Gastrocnemius medialis (tissue), 4 donors: Measurements from ENCODE around the gene DNAJC1. TPM values are rescaled to one million over a fixed set of nuclear protein-coding genes. Genes with fewer than 3 reads are reported as not detected.
"Not testable (repeated sequence)": the region's sequence is repeated elsewhere in the genome, so short reads cannot be mapped to it uniquely, and the experiment has no call there.

Experiments
- ATAC-seq, 2 donors: fragments of 150-250 bp; one replicate each; pipeline ENCODE4 v1.9.1; 2016
- DNase-seq, 2 donors: peaks; one replicate each; pipeline ENCODE4 v3.0.0-alpha.2; 2019
- H3K27ac ChIP-seq, 4 donors: fragments of 200-600 bp; sonication (generic); 1 replicate in 1 of 4; 2 replicates in 3 of 4; pipeline ENCODE4 v1.5.1; 2016 to 2018; ENCODE audit warnings: mild to moderate bottlenecking in 2 of 4, moderate library complexity in 1 of 4
- H3K27me3 ChIP-seq, 3 donors: fragments of 200-600 bp; sonication (generic) in 2 of 3; 1 replicate in 1 of 3; 2 replicates in 2 of 3; pipeline versions ENCODE4 v1.5.1 to v1.6.0; 2016 to 2019; ENCODE audit warnings: mild to moderate bottlenecking in 1 of 3, moderate library complexity in 1 of 3
- H3K36me3 ChIP-seq, 2 donors: fragments of 200-600 bp; sonication (generic) in 1 of 2; one replicate each; pipeline ENCODE4 v1.5.1; 2017 to 2018
- H3K4me1 ChIP-seq, 2 donors: fragments of 200-600 bp; sonication (generic) in 1 of 2; one replicate each; pipeline ENCODE4 v1.5.1; 2016 to 2017; ENCODE audit warnings: mild to moderate bottlenecking in 2 of 2
- H3K4me3 ChIP-seq, 4 donors: fragments of 200-600 bp; sonication (generic) in 3 of 4; 1 replicate in 1 of 4; 2 replicates in 3 of 4; pipeline ENCODE4 v1.5.1; 2016 to 2019; ENCODE audit warnings: mild to moderate bottlenecking in 2 of 4
- H3K9me3 ChIP-seq, 3 donors: fragments of 200-600 bp; sonication (generic) in 2 of 3; 1 replicate in 1 of 3; 2 replicates in 2 of 3; pipeline ENCODE4 v1.5.1; 2016 to 2019
- CTCF ChIP-seq, 5 experiments: fragments of 450-650 bp in 3 of 5; fragments of 200-600 bp in 2 of 5; sonication (generic) in 2 of 5; IDR thresholded peaks in 4 of 5; conservative IDR thresholded peaks in 1 of 5; 1 replicate in 4 of 5; 2 replicates in 1 of 5; pipeline ENCODE4 v1.5.1; 2016 to 2019; ENCODE audit warnings: antibody characterized with exemption in 5 of 5, mild to moderate bottlenecking in 3 of 5, moderate library complexity in 3 of 5
- POLR2A ChIP-seq, 2 donors: fragments of 450-650 bp; IDR thresholded peaks; one replicate each; pipeline ENCODE4 v1.6.1; 2017; ENCODE audit warnings: antibody characterized with exemption in 2 of 2, mild to moderate bottlenecking in 2 of 2, moderate library complexity in 2 of 2
- in situ Hi-C, 4 donors: fragments of 200-750 bp; cut with MboI; loops; one replicate each; pipeline versions ENCODE4 v1.15.0 to v1.8.0; 2017; ENCODE audit warnings: low sequenced_read_pairs in 4 of 4
- intact Hi-C: fragments of 100-400 bp; cut with DNase I; formaldehyde crosslinking; loops from one replicate; pipeline ENCODE4 v1.15.1; 2023; ENCODE audit warnings: low total_unique reads
- total RNA-seq, 4 donors: library from RNA; depleted of rRNA; stranded (reverse); fragments of >200 nt; gene quantifications; one replicate each; pipeline versions ENCODE4 v1.1.0 to v1.2.3, GENCODE V29; 2016

DNAJC1 gene
- total RNA-seq, 4 donors from 2014 or later: 24.1 to 56.4 (median 35.7) TPM

GRCh38 chr10:21720090-21720489 is 283.4 kb downstream of the DNAJC1 start:
- in situ Hi-C loops: loop anchor here in 1 of 4 donors (10.0 kb wide), 1 partner anchor 225 kb away; no protein-coding TSS in a partner anchor
- Histone ChIP-seq H3K4me1 (peaks cover 11 to 12% of the 10 kb centered on the region in 2 donors), H3K27me3 (no peaks in the 10 kb centered on the region), H3K27ac (no peak overlapping the region), H3K9me3 (no peaks in the 10 kb centered on the region), H3K4me3 (no peak overlapping the region), H3K36me3 (peaks cover 0 to 3% of the 10 kb centered on the region in 2 donors)
- intact Hi-C loops: no loop called here
- ATAC-seq (no peak), DNase-seq (no peak)
- no peak for TF ChIP-seq CTCF (IDR thresholded peaks at IDR 0.05 in 4 of 5, conservative IDR thresholded peaks at IDR 0.05 in 1 of 5)
- no peak for TF ChIP-seq POLR2A (IDR thresholded peaks at IDR 0.05)

GRCh38 chr10:21719502-21719901 is 284.0 kb downstream of the DNAJC1 start:
- no peaks in the 10 kb centered on the region for H3K27me3 ChIP-seq
- peaks cover 5 to 7% of the 10 kb centered on the region in 2 donors for H3K4me1 ChIP-seq
- TF ChIP-seq CTCF (IDR thresholded peaks at IDR 0.05 in 4 of 5, conservative IDR thresholded peaks at IDR 0.05 in 1 of 5): no peak
- no peak for TF ChIP-seq POLR2A (IDR thresholded peaks at IDR 0.05)
- no peak overlapping the region for H3K4me3 ChIP-seq
- in situ Hi-C loops (no loop called here), intact Hi-C loops (no loop called here)
- peaks cover 0 to 9% of the 10 kb centered on the region in 2 donors for H3K36me3 ChIP-seq
- ATAC-seq: no peak
- no peaks in the 10 kb centered on the region for H3K9me3 ChIP-seq
- H3K27ac ChIP-seq: no peak overlapping the region
- no peak for DNase-seq

GRCh38 chr10:21717437-21718054 is 286.0 kb downstream of the DNAJC1 start:
- DNase-seq, H3K27ac ChIP-seq, H3K9me3 ChIP-seq, ATAC-seq, intact Hi-C loops, H3K4me3 ChIP-seq, H3K27me3 ChIP-seq, in situ Hi-C loops: not testable (repeated sequence)
- peaks cover 0 to 15% of the 10 kb centered on the region in 2 donors for H3K36me3 ChIP-seq
- peaks cover 3 to 11% of the 10 kb centered on the region in 2 donors for H3K4me1 ChIP-seq

DNA sequence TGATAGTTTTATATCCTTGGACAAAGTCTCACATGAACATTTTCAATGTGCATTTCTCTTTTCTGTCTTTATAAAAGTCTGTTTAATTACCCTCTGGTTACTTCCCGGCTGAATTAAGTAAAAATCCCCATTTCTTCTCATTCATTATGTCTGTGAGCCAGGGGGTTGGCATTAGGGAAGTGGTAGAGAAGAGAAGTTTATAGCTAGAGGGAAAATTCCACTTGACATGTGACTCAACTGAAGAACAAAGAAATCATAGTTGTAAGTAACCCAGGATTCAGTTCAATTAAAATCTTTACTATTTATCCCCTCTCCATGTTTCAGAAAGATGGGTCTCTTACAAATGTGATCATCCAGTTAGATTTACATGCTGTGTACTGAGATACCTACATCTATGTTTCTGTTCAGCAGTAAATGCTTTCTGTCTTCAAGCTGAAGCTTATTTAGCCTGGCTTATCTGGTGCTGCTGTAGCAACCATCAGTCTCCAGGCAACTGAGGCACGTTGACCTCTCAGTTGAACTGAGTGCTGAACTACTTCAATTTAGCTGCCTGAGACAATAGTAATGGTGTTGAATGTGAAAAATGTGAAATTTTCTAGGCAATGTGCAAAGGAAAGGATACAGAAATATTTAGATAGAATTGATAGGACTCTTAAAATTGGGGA is 287.9 kb downstream of the DNAJC1 start:
- Histone ChIP-seq H3K27ac (no peak overlapping the region), H3K4me1 (peaks cover 3 to 11% of the 10 kb centered on the region in 2 donors), H3K27me3 (no peaks in the 10 kb centered on the region), H3K36me3 (peaks cover 0 to 15% of the 10 kb centered on the region in 2 donors), H3K9me3 (no peaks in the 10 kb centered on the region), H3K4me3 (no peak overlapping the region)
- intact Hi-C loops: no loop called here
- in situ Hi-C loops: no loop called here
- TF ChIP-seq POLR2A (IDR thresholded peaks at IDR 0.05) (no peak), CTCF (IDR thresholded peaks at IDR 0.05 in 4 of 5, conservative IDR thresholded peaks at IDR 0.05 in 1 of 5) (no peak)
- DNase-seq: no peak
- ATAC-seq: no peak

GRCh38 chr10:21712975-21713374 is 290.6 kb downstream of the DNAJC1 start:
- TF ChIP-seq POLR2A (IDR thresholded peaks at IDR 0.05) (no peak), CTCF (IDR thresholded peaks at IDR 0.05 in 4 of 5, conservative IDR thresholded peaks at IDR 0.05 in 1 of 5) (no peak)
- intact Hi-C loops (no loop called here), in situ Hi-C loops (no loop called here)
- no peak for DNase-seq
- Histone ChIP-seq H3K27ac (no peak overlapping the region), H3K27me3 (no peaks in the 10 kb centered on the region), H3K4me1 (peaks cover 9 to 11% of the 10 kb centered on the region in 2 donors), H3K36me3 (peaks cover 0 to 15% of the 10 kb centered on the region in 2 donors), H3K4me3 (no peak overlapping the region), H3K9me3 (no peaks in the 10 kb centered on the region)
- no peak for ATAC-seq
